GM23338 (cell line): ENCODE results near the gene P2RY13. TPM values are rescaled to one million over a fixed set of nuclear protein-coding genes. Genes with fewer than 3 reads are reported as not detected.

ENCODE experiments used
- ATAC-seq: fragments of 200-7000 bp; cut with Tn5 transposase; 3 replicates; pipeline ENCODE4 v1.9.1; 2020
- DNase-seq: peaks from one replicate; pipeline ENCODE4 v3.0.0-alpha.2; 2015; ENCODE audit warnings: low spot score
- H2AFZ ChIP-seq: fragments of 200-600 bp; sonication (generic); 2 replicates; pipeline ENCODE4 v1.8.0; 2016; ENCODE audit warnings: antibody characterized with exemption, mild to moderate bottlenecking, moderate library complexity
- H3F3A ChIP-seq: fragments of 200-600 bp; sonication (generic); replicated peaks from 2 replicates; pipeline ENCODE4 v1.8.0; 2017; ENCODE audit warnings: antibody characterized with exemption, mixed run types, low read depth
- H3K27ac ChIP-seq: fragments of 200-600 bp; sonication (generic); 2 replicates; pipeline ENCODE4 v1.6.1; 2016; ENCODE audit warnings: low read depth
- H3K27me3 ChIP-seq: fragments of 200-600 bp; sonication (generic); 2 replicates; pipeline ENCODE4 v1.8.0; 2016; ENCODE audit warnings: mild to moderate bottlenecking, mixed run types, moderate library complexity; ENCODE audit not compliant: insufficient read depth
- H3K36me3 ChIP-seq: fragments of 200-600 bp; sonication (generic); 2 replicates; pipeline ENCODE4 v1.8.0; 2016; ENCODE audit warnings: mild to moderate bottlenecking; ENCODE audit not compliant: insufficient read depth
- H3K4me1 ChIP-seq: fragments of 200-600 bp; sonication (generic); 2 replicates; pipeline ENCODE4 v1.8.0; 2016; ENCODE audit warnings: mild to moderate bottlenecking, moderate library complexity; ENCODE audit not compliant: insufficient read depth
- H3K4me2 ChIP-seq: fragments of 200-600 bp; sonication (generic); 2 replicates; pipeline ENCODE4 v1.7.1; 2017; ENCODE audit warnings: mixed run types
- H3K4me3 ChIP-seq: fragments of 200-600 bp; sonication (generic); 2 replicates; pipeline ENCODE4 v1.6.1; 2016; ENCODE audit warnings: mixed run types
- H3K79me2 ChIP-seq: fragments of 200-600 bp; sonication (generic); replicated peaks from 2 replicates; pipeline ENCODE4 v1.8.0; 2017; ENCODE audit warnings: mild to moderate bottlenecking; ENCODE audit not compliant: insufficient read depth
- H3K9me2 ChIP-seq: fragments of 200-600 bp; sonication (generic); 2 replicates; pipeline ENCODE4 v1.8.0; 2017; ENCODE audit not compliant: insufficient read depth
- H4K20me1 ChIP-seq: fragments of 200-600 bp; sonication (generic); replicated peaks from 2 replicates; pipeline ENCODE4 v1.8.0; 2017; ENCODE audit warnings: mild to moderate bottlenecking; ENCODE audit not compliant: insufficient read depth
- H3K27ac Mint-ChIP-seq: 2 replicates; pipeline ENCODE4 v1.8.0; 2020; ENCODE audit warnings: inconsistent platforms, mild to moderate bottlenecking, moderate library complexity, mixed read lengths
- H3K27me3 Mint-ChIP-seq: 3 replicates; pipeline ENCODE4 v1.8.0; 2022; ENCODE audit warnings: low read depth, mild to moderate bottlenecking, moderate library complexity, mixed read lengths, inconsistent platforms; ENCODE audit not compliant: insufficient read depth, poor library complexity
- H3K36me3 Mint-ChIP-seq: 3 replicates; pipeline ENCODE4 v1.8.0; 2021; ENCODE audit warnings: low read depth, mild to moderate bottlenecking, inconsistent platforms, moderate library complexity, mixed read lengths
- H3K4me1 Mint-ChIP-seq: 3 replicates; pipeline ENCODE4 v1.8.0; 2020; ENCODE audit warnings: mild to moderate bottlenecking, inconsistent platforms, mixed read lengths
- H3K4me3 Mint-ChIP-seq: 3 replicates; pipeline ENCODE4 v1.8.0; 2021; ENCODE audit warnings: moderate library complexity, mild to moderate bottlenecking, inconsistent platforms, mixed read lengths
- H3K9me3 Mint-ChIP-seq: 3 replicates; pipeline ENCODE4 v1.8.0; 2020; ENCODE audit warnings: moderate library complexity, mild to moderate bottlenecking, inconsistent platforms, mixed read lengths
- CREB1 ChIP-seq: fragments of 250-450 bp; sonication (Bioruptor Pico); IDR thresholded peaks from 2 replicates; pipeline ENCODE4 v1.5.0; 2020; ENCODE audit warnings: low read depth, mild to moderate bottlenecking, moderate library complexity
- CTCF ChIP-seq, 2 experiments: fragments of 200-600 bp in 1 of 2; sonication (generic) in 1 of 2; conservative IDR thresholded peaks; 2 replicates each; pipeline versions ENCODE4 v1.5.1 to v1.6.1; 2016 to 2017; ENCODE audit warnings: antibody characterized with exemption in 2 of 2, low read depth in 2 of 2, mild to moderate bottlenecking in 2 of 2, moderate library complexity in 1 of 2
- EZH2 ChIP-seq: fragments of 200-600 bp; sonication (generic); IDR thresholded peaks from one replicate; pipeline ENCODE4 v1.8.0; 2017; ENCODE audit warnings: antibody characterized with exemption, mild to moderate bottlenecking, low read depth; ENCODE audit not compliant: unreplicated experiment
- JUNB ChIP-seq: IDR thresholded peaks from one replicate; pipeline ENCODE4 v1.6.1; 2016; ENCODE audit warnings: antibody characterized with exemption; ENCODE audit not compliant: unreplicated experiment
- NANOG ChIP-seq: IDR thresholded peaks from 2 replicates; pipeline ENCODE4 v1.6.1; 2016; ENCODE audit warnings: antibody characterized with exemption, borderline replicate concordance
- REST ChIP-seq: IDR thresholded peaks from one replicate; pipeline ENCODE4 v1.6.1; 2018; ENCODE audit warnings: antibody characterized with exemption; ENCODE audit not compliant: unreplicated experiment
- ZNF114 ChIP-seq: fragments of 250-450 bp; sonication (Bioruptor Pico); IDR thresholded peaks from 2 replicates; pipeline ENCODE4 v1.5.0; 2020; ENCODE audit warnings: mild to moderate bottlenecking, moderate library complexity
- ZNF462 ChIP-seq: fragments of 250-450 bp; sonication (Bioruptor Pico); IDR thresholded peaks from 2 replicates; pipeline ENCODE4 v1.5.0; 2020; ENCODE audit warnings: mild to moderate bottlenecking, moderate library complexity
- polyA plus RNA-seq: library from polyadenylated mRNA; unstranded; fragments of >200 nt; fragmentation: Nextera tagmentation; extraction: Ambion mirVana; gene quantifications from 2 replicates; pipeline ENCODE4 v1.2.1, GENCODE V29; 2016
- total RNA-seq: library from RNA; depleted of rRNA; stranded (reverse); fragments of >200 nt; shearing (Covaris generic); gene quantifications from 2 replicates; pipeline ENCODE4 v1.2.3, GENCODE V29; 2014
- TF ChIP-seq, protein P1 (sequence below): IDR thresholded peaks from 2 replicates; pipeline ENCODE4 v1.6.1; 2016; ENCODE audit warnings: antibody characterized with exemption

P2RY13 gene
- total and polyA plus RNA-seq, 2 experiments from 2014 or later, result 0.68 TPM; not detected in 1

DNA sequence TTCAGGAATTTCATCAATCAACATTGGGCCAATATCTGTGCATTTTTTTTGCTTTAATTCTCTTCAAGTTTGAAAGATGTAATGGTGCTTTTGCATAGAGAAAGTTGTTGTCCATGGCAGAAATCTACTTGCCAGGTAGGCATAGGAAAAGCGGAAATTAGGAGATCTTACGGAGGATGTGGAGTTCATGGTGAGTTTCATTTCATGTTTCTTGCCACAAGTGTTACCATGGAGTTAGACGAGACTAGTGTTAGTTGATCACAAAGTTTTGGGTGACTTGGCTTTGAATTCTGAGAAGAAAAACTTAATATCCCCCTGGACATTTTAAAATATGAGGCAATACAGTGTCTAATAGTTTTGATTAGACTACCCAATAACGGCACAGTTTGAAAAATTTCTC, 1.0 kb upstream of the P2RY13 start (continued):
- TF ChIP-seq CTCF (conservative IDR thresholded peaks at IDR 0.05; ENCODE audit: low read depth in 2 of 2), result no peak
- no peak for TF ChIP-seq ZNF462 (CRISPR knock-in tag)

- Histone ChIP-seq H3K4me3 (no peak overlapping the region), H3K36me3 (no peaks in the 10 kb centered on the region), H3K4me2 (no peak overlapping the region), H3F3A (no peaks in the 10 kb centered on the region), H3K27me3 (no peaks in the 10 kb centered on the region), H2AFZ (no peak overlapping the region), H3K79me2 (no peaks in the 10 kb centered on the region), H3K9me2 (peaks cover 3% of the 10 kb centered on the region; the same call in 1 of the 2 replicates), H4K20me1 (no peaks in the 10 kb centered on the region), H3K27ac (no peak overlapping the region), H3K4me1 (no peaks in the 10 kb centered on the region; the same call in 1 of the 2 replicates)
- ATAC-seq (no peak), DNase-seq (no peak)
- Mint-ChIP-seq H3K36me3 (no peaks in the 10 kb centered on the region), H3K4me1 (peaks cover 15% of the 10 kb centered on the region), H3K9me3 (no peaks in the 10 kb centered on the region), H3K27me3 (no peaks in the 10 kb centered on the region), H3K27ac (no peak overlapping the region), H3K4me3 (no peak overlapping the region)
- TF ChIP-seq EZH2 (no peak), ZNF114 (no peak), CTCF (conservative IDR thresholded peaks at IDR 0.05; ENCODE audit: low read depth in 2 of 2) (no peak), NANOG (no peak), JUNB (no peak), CREB1 (CRISPR knock-in tag) (no peak), REST (no peak)
- TF ChIP-seq, protein P1, sequence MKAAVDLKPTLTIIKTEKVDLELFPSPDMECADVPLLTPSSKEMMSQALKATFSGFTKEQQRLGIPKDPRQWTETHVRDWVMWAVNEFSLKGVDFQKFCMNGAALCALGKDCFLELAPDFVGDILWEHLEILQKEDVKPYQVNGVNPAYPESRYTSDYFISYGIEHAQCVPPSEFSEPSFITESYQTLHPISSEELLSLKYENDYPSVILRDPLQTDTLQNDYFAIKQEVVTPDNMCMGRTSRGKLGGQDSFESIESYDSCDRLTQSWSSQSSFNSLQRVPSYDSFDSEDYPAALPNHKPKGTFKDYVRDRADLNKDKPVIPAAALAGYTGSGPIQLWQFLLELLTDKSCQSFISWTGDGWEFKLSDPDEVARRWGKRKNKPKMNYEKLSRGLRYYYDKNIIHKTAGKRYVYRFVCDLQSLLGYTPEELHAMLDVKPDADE, result no peak
Measured at GRCh38 chr3:151328298-151328995, 902 bp downstream of the P2RY13 start.
